Measurements from ENCODE around the gene DNAH3.

DNAH3 gene

GRCh38 chr16:21072976-21073375 lies 77.7 kb downstream of the DNAH3 start:
- Histone ChIP-seq H2AFZ (ENCODE audit: low read length) (no peak overlapping the region), H3K36me3 (replicated peaks; ENCODE audit: insufficient read depth, low read length) (no peaks in the 10 kb centered on the region), H3K9me2 (replicated peaks; ENCODE audit: insufficient read depth, low read length) (no peaks in the 10 kb centered on the region), H3K79me2 (ENCODE audit: low read length) (no peaks in the 10 kb centered on the region), H3K4me3 (ENCODE audit: low read length) (no peak overlapping the region), H3K9ac (ENCODE audit: low read length) (no peak overlapping the region), H3K27me3 (replicated peaks; ENCODE audit: insufficient read depth, low read length) (no peaks in the 10 kb centered on the region), H3K4me2 (ENCODE audit: low read depth, low read length) (no peak overlapping the region), H3K27ac (ENCODE audit: low read length) (no peak overlapping the region), H3F3A (ENCODE audit: insufficient read depth, low read length) (no peaks in the 10 kb centered on the region), H4K20me1 (ENCODE audit: insufficient read depth, low read length) (no peaks in the 10 kb centered on the region), H3K4me1 (ENCODE audit: low read length) (no peaks in the 10 kb centered on the region), H3K9me3 (replicated peaks; ENCODE audit: insufficient read depth, low read length) (no peaks in the 10 kb centered on the region)
- TF ChIP-seq CTCF (IDR thresholded peaks at IDR 0.05; ENCODE audit: low read length) (no peak), EZH2phosphoT487 (IDR thresholded peaks at IDR 0.05; ENCODE audit: low read length) (no peak), EZH2 (optimal IDR thresholded peaks at IDR 0.05; ENCODE audit: low read depth, low read length) (no peak)
- DNase-seq, result no peak

- Histone ChIP-seq H3K36me3 (replicated peaks; ENCODE audit: insufficient read depth, low read length) (no peaks in the 10 kb centered on the region), H3K4me3 (ENCODE audit: low read length) (no peak overlapping the region), H3K4me2 (ENCODE audit: low read depth, low read length) (no peak overlapping the region), H3K27me3 (replicated peaks; ENCODE audit: insufficient read depth, low read length) (no peaks in the 10 kb centered on the region), H3K9me3 (replicated peaks; ENCODE audit: insufficient read depth, low read length) (no peaks in the 10 kb centered on the region), H3K9me2 (replicated peaks; ENCODE audit: insufficient read depth, low read length) (no peaks in the 10 kb centered on the region), H3K4me1 (ENCODE audit: low read length) (no peaks in the 10 kb centered on the region), H3F3A (ENCODE audit: insufficient read depth, low read length) (no peaks in the 10 kb centered on the region), H3K79me2 (ENCODE audit: low read length) (no peaks in the 10 kb centered on the region), H4K20me1 (ENCODE audit: insufficient read depth, low read length) (no peaks in the 10 kb centered on the region), H3K27ac (ENCODE audit: low read length) (no peak overlapping the region), H3K9ac (ENCODE audit: low read length) (no peak overlapping the region), H2AFZ (ENCODE audit: low read length) (no peak overlapping the region)
- no peak for DNase-seq
- TF ChIP-seq EZH2 (optimal IDR thresholded peaks at IDR 0.05; ENCODE audit: low read depth, low read length), result no peak
- TF ChIP-seq CTCF (IDR thresholded peaks at IDR 0.05; ENCODE audit: low read length), result no peak
- TF ChIP-seq EZH2phosphoT487 (IDR thresholded peaks at IDR 0.05; ENCODE audit: low read length), result no peak
Measured at GRCh38 chr16:21071741-21072140, 78.9 kb downstream of the DNAH3 start.

GRCh38 chr16:21070564-21070963 lies 80.1 kb downstream of the DNAH3 start:
- Histone ChIP-seq H2AFZ (ENCODE audit: low read length) (no peak overlapping the region), H3K4me1 (ENCODE audit: low read length) (no peaks in the 10 kb centered on the region), H3K36me3 (replicated peaks; ENCODE audit: insufficient read depth, low read length) (no peaks in the 10 kb centered on the region), H3K9ac (ENCODE audit: low read length) (no peak overlapping the region), H3K9me2 (replicated peaks; ENCODE audit: insufficient read depth, low read length) (no peaks in the 10 kb centered on the region), H3K4me2 (ENCODE audit: low read depth, low read length) (no peak overlapping the region), H3K4me3 (ENCODE audit: low read length) (no peak overlapping the region), H3K79me2 (ENCODE audit: low read length) (no peaks in the 10 kb centered on the region), H3K9me3 (replicated peaks; ENCODE audit: insufficient read depth, low read length) (no peaks in the 10 kb centered on the region), H4K20me1 (ENCODE audit: insufficient read depth, low read length) (no peaks in the 10 kb centered on the region), H3K27ac (ENCODE audit: low read length) (no peak overlapping the region), H3K27me3 (replicated peaks; ENCODE audit: insufficient read depth, low read length) (no peaks in the 10 kb centered on the region), H3F3A (ENCODE audit: insufficient read depth, low read length) (no peaks in the 10 kb centered on the region)
- no peak for DNase-seq
- TF ChIP-seq EZH2 (optimal IDR thresholded peaks at IDR 0.05; ENCODE audit: low read depth, low read length), result no peak
- TF ChIP-seq EZH2phosphoT487 (IDR thresholded peaks at IDR 0.05; ENCODE audit: low read length), result no peak
- no peak for TF ChIP-seq CTCF (IDR thresholded peaks at IDR 0.05; ENCODE audit: low read length)
